ENCODE measurements around the gene HHEX. TPM values are rescaled to one million over a fixed set of nuclear protein-coding genes. Genes with fewer than 3 reads are reported as not detected.

Gene HHEX
- total and polyA plus RNA-seq, 2 of the 4 experiments (the other 2 are of a cell fraction) = 2.3 to 7.7 TPM

DNA sequence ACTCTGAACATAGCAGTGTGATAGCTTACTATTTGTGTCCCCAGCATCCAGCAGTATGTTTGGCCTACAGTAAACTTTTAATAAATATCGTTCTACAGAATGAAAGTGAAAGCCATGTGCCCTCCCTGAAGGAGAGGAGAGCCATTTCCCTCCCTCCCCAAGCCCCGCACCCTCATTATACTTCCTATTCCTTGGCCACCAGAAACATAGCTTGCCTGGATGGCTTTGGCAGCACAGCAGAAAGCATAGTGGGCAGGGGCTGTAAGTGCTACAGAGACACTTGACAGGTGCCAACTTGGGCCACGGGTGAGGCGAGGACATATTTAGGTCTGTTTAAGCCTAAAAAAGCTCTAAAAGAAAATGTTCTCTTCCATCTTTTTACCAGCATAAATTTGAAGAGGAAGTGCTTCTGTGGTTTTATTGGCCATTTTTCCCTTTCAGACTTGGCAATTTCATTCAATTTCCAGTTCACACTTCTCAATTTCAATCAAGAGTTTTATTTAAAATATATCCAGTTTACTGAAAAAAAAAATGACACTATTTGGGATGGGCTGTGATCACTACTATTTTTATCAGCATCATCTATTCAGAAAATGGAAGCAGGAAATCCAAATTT lies 12.7 kb downstream of the HHEX start:
- no peaks in the 10 kb centered on the region for H3K27me3 ChIP-seq (ENCODE audit: control insufficient read depth, insufficient read depth, low read length)

More for the DNA sequence above, 12.7 kb downstream of the HHEX start:
- ChIA-PET CTCF (interaction anchor here (0.6 to 1.0 kb wide), 2 partner anchors 20 to 31 kb away, joined by 3 to 4 read pairs; no protein-coding TSS in a partner anchor), POLR2A (ENCODE audit: unreplicated experiment) (no interaction called here)
- H3K4me1 ChIP-seq (ENCODE audit: control insufficient read depth, insufficient read depth, low read length) = peaks cover 8% of the 10 kb centered on the region
- no peak overlapping the region for H4K91ac ChIP-seq (ENCODE audit: insufficient read depth, low read depth, low read length)
- dilution Hi-C loops (cut with HindIII; ENCODE audit: low sequenced_read_pairs, unreplicated experiment) = no loop called here
- H3K4ac ChIP-seq (ENCODE audit: low read depth, low read length) = no peak overlapping the region
- no peak overlapping the region for H3K23ac ChIP-seq (ENCODE audit: low read depth, low read length)
- no peak overlapping the region; the same call in 2 of the 3 replicates for H2BK15ac ChIP-seq (ENCODE audit: low read depth, low read length)
- intact Hi-C loops (cut with micrococcal nuclease) = no loop called here
- H2BK120ac ChIP-seq (ENCODE audit: low read depth, low read length) = no peak overlapping the region
- no peak overlapping the region for H3K27ac ChIP-seq (ENCODE audit: insufficient read depth, low read length)
- no peaks in the 10 kb centered on the region for H4K20me1 ChIP-seq (ENCODE audit: insufficient read depth, low read length)
- no peaks in the 10 kb centered on the region for H3K9me3 ChIP-seq (ENCODE audit: control insufficient read depth, insufficient read depth, low read length)
- no peak overlapping the region for H3K14ac ChIP-seq (replicated peaks; ENCODE audit: low read depth, low read length)
- H2AK9ac ChIP-seq (replicated peaks; ENCODE audit: low read depth, low read length, poor library complexity) = no peak overlapping the region
- in situ Hi-C loops (cut with MboI; ENCODE audit: low sequenced_read_pairs) = no loop called here
- H3K18ac ChIP-seq (ENCODE audit: low read depth, low read length) = no peak overlapping the region
- TF ChIP-seq ELK1 (IDR thresholded peaks at IDR 0.05; ENCODE audit: borderline replicate concordance, low read depth, low read length) (no peak), CEBPB (IDR thresholded peaks at IDR 0.05; ENCODE audit: low read depth, low read length) (no peak), NFE2L2 (IDR thresholded peaks at IDR 0.05; ENCODE audit: low read depth, low read length) (no peak), CHD1 (IDR thresholded peaks at IDR 0.05; ENCODE audit: low read depth, low read length) (no peak), FOS (IDR thresholded peaks at IDR 0.05; ENCODE audit: low read depth, low read length) (no peak), MXI1 (IDR thresholded peaks at IDR 0.05; ENCODE audit: borderline replicate concordance, low read depth, low read length) (no peak), SMC3 (IDR thresholded peaks at IDR 0.05; ENCODE audit: low read depth, low read length) (no peak), RCOR1 (IDR thresholded peaks at IDR 0.05; ENCODE audit: insufficient replicate concordance, low read length) (no peak), MAFK (IDR thresholded peaks at IDR 0.05; ENCODE audit: low read depth, low read length) (no peak), RAD21 (IDR thresholded peaks at IDR 0.05; ENCODE audit: low read length) (no peak), POLR2A (IDR thresholded peaks at IDR 0.05; ENCODE audit: low read depth, low read length) (no peak), MAZ (IDR thresholded peaks at IDR 0.05; ENCODE audit: borderline replicate concordance, low read depth, low read length) (no peak), BHLHE40 (IDR thresholded peaks at IDR 0.05; ENCODE audit: low read depth, low read length) (no peak), RFX5 (IDR thresholded peaks at IDR 0.05; ENCODE audit: low read depth, low read length) (no peak), USF2 (IDR thresholded peaks at IDR 0.05; ENCODE audit: low read depth, low read length) (no peak), CTCF (conservative IDR thresholded peaks at IDR 0.05; ENCODE audit: low read depth, low read length) (no peak)
- H3K36me3 ChIP-seq (ENCODE audit: control insufficient read depth, insufficient read depth, low read length) = no peaks in the 10 kb centered on the region
- no peak overlapping the region for H3K56ac ChIP-seq (ENCODE audit: extremely low read depth, insufficient read depth, low read length)
- WGBS, 2 experiments (ENCODE audit: extremely low coverage in 2 of 2, insufficient read length in 1 of 2) = no CpG with 5 or more reads among the region's 4 CpGs
- peak overlapping the region; percentile 50 for H3K4me2 ChIP-seq (ENCODE audit: low read depth, low read length)
- 0 out of 2 replicates have a peak, but pooled peaks cover 3% of the 10 kb centered on the region for H3K9me1 ChIP-seq (ENCODE audit: insufficient read depth, low read length)
- peak overlapping the region; percentile 7; the same call in 1 of the 2 replicates for H4K5ac ChIP-seq (ENCODE audit: low read depth, low read length)
- DNase-seq = no peak
- peak overlapping the region; percentile 39; the same call in 1 of the 2 replicates for H2AK5ac ChIP-seq (ENCODE audit: low read depth, low read length)
- no peak overlapping the region for H3K4me3 ChIP-seq (ENCODE audit: insufficient read depth, low read depth, low read length)
- no peak overlapping the region for H3K9ac ChIP-seq (ENCODE audit: low read depth, low read length)
- H2AFZ ChIP-seq (replicated peaks; ENCODE audit: low read length, poor library complexity) = peak overlapping the region; percentile 34
- H2BK20ac ChIP-seq (ENCODE audit: low read depth, low read length) = no peak overlapping the region
- H2BK5ac ChIP-seq (ENCODE audit: low read depth, low read length, poor library complexity, severe bottlenecking) = no peak overlapping the region
- no peak for ATAC-seq (ENCODE audit: low read depth)
- peak overlapping the region in 1 of 2 experiments; percentile 35; a peak in 1 of 4 replicates for H4K8ac ChIP-seq (ENCODE audit: low read depth in 2 of 2, low read length in 2 of 2)
- H3K79me1 ChIP-seq (ENCODE audit: low read depth in 1 of 2, low read length in 2 of 2) = peaks cover 0 to 8% of the 10 kb centered on the region in 2 experiments; a peak in 1 of 4 replicates
- BruUV-seq (replicated peaks) = no TSS peak
